ENCODE results near the gene RHOC.

Gene RHOC

DNA sequence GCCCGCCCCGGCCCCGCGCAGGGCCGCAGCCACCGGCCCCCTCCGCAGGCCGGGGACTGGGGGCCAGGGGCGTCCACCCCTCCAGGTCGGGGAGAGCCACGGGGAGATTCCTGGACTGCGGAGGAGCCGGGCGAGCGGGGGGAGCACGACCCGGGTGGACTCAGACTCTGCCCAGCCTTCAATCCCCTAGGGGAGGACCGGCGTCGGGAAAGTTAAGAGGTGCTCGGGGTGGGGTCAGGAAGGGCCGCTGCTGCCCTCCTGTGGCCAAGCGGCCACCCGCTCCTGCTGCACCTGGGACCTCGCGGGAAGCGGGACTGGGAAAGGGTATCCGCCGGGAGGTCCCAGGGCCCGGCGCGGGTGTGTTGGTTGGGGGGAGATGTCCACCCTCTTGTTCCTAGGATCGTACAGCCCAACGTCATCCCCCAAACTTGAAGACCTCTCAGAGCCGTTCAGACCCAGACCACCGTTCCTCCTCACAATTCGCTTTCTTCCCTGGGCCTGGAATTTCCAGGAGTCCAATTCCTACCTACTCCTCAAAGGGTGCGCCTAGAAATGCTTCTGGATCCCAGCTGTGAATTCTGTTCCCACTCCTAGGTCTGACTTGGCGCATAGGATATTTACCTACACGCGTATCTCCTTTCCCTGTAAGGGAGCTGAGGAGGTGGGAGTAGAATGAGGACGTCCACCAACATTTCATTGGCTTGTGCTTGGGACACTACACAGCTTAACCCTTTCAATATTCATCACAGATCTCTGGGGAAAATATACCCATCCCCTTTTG, 484 bp upstream of the RHOC start:
- H3K36me3 ChIP-seq: no peaks in the 10 kb centered on the region
- H3K9me3 ChIP-seq: no peaks in the 10 kb centered on the region
- TF ChIP-seq, protein P1, sequence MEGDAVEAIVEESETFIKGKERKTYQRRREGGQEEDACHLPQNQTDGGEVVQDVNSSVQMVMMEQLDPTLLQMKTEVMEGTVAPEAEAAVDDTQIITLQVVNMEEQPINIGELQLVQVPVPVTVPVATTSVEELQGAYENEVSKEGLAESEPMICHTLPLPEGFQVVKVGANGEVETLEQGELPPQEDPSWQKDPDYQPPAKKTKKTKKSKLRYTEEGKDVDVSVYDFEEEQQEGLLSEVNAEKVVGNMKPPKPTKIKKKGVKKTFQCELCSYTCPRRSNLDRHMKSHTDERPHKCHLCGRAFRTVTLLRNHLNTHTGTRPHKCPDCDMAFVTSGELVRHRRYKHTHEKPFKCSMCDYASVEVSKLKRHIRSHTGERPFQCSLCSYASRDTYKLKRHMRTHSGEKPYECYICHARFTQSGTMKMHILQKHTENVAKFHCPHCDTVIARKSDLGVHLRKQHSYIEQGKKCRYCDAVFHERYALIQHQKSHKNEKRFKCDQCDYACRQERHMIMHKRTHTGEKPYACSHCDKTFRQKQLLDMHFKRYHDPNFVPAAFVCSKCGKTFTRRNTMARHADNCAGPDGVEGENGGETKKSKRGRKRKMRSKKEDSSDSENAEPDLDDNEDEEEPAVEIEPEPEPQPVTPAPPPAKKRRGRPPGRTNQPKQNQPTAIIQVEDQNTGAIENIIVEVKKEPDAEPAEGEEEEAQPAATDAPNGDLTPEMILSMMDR (IDR thresholded peaks at IDR 0.05): peak; percentile 77
- peak overlapping the region; percentile 59 to 63 for H3K4me3 ChIP-seq (ENCODE audit: low read depth in 1 of 2, low read length in 1 of 2)
- H3K27ac ChIP-seq: no peak overlapping the region
- peaks cover 100% of the 10 kb centered on the region for H3K27me3 ChIP-seq
- peaks cover 4 to 9% of the 10 kb centered on the region in 2 experiments for H3K4me1 ChIP-seq (ENCODE audit: control insufficient read depth in 1 of 2, insufficient read depth in 1 of 2, low read depth in 1 of 2, low read length in 1 of 2)

- Histone ChIP-seq H3K27ac (no peak overlapping the region), H3K27me3 (peaks cover 81% of the 10 kb centered on the region), H3K4me3 (ENCODE audit: low read depth in 1 of 2, low read length in 1 of 2) (no peak overlapping the region), H3K9me3 (no peaks in the 10 kb centered on the region), H3K4me1 (ENCODE audit: control insufficient read depth in 1 of 2, insufficient read depth in 1 of 2, low read depth in 1 of 2, low read length in 1 of 2) (peaks cover 4 to 9% of the 10 kb centered on the region in 2 experiments), H3K36me3 (no peaks in the 10 kb centered on the region)
- TF ChIP-seq, protein P1 (IDR thresholded peaks at IDR 0.05): no peak
These were observed 1.8 kb downstream of the RHOC start for GRCh38 chr1:112704934-112705627.

GRCh38 chr1:112704391-112704933, 2.5 kb downstream of the RHOC start:
- H3K4me3 ChIP-seq (ENCODE audit: low read depth in 1 of 2, low read length in 1 of 2): no peak overlapping the region
- peaks cover 4 to 9% of the 10 kb centered on the region in 2 experiments for H3K4me1 ChIP-seq (ENCODE audit: control insufficient read depth in 1 of 2, insufficient read depth in 1 of 2, low read depth in 1 of 2, low read length in 1 of 2)
- H3K36me3 ChIP-seq: no peaks in the 10 kb centered on the region
- H3K27me3 ChIP-seq: peaks cover 75% of the 10 kb centered on the region
- TF ChIP-seq, protein P1 (IDR thresholded peaks at IDR 0.05): no peak
- no peaks in the 10 kb centered on the region for H3K9me3 ChIP-seq
- H3K27ac ChIP-seq: no peak overlapping the region

- peaks cover 4 to 9% of the 10 kb centered on the region in 2 experiments for H3K4me1 ChIP-seq (ENCODE audit: control insufficient read depth in 1 of 2, insufficient read depth in 1 of 2, low read depth in 1 of 2, low read length in 1 of 2)
- H3K27ac ChIP-seq: no peak overlapping the region
- TF ChIP-seq, protein P1 (IDR thresholded peaks at IDR 0.05): no peak
- H3K27me3 ChIP-seq: peaks cover 67% of the 10 kb centered on the region
- H3K9me3 ChIP-seq: no peaks in the 10 kb centered on the region
- H3K36me3 ChIP-seq: no peaks in the 10 kb centered on the region
- no peak overlapping the region for H3K4me3 ChIP-seq (ENCODE audit: low read depth in 1 of 2, low read length in 1 of 2)
These were observed 3.2 kb downstream of the RHOC start for GRCh38 chr1:112703706-112704105.

DNA sequence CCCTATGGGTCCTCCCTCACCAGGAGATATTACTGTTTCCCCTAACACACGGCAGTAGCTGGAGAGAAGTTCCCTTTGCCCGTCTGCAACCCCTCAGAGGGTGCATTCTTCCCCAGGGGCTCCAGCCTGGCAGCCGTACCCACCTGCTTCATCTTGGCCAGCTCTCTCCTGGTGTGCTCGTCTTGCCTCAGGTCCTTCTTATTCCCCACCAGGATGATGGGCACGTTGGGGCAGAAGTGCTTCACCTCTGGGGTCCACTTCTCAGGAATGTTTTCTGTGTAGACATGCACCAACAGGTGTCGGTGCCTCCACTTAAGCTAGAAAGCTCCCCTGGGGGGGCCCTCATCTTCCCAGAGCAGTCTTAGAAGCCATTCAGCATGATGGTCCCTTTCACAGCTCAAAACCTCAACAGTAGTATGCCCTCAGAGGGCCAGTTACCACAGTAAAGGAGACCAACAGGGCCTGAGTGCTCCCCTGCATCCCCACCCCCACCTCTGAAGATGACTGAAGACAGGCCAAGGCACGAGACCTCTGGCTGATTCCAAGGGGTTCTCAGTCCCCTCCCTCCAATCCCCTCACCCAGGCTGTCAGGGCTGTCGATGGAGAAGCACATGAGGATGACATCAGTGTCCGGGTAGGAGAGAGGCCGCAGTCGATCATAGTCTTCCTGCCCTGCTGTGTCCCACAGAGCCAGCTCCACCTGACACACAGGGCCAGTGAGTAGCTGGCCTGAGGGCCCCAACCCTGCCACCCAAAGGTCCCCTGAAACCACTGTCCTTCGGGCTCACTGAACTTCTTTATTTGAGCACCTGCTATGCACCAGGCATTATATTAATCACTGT, 4.3 kb downstream of the RHOC start:
- Histone ChIP-seq H3K9me3 (no peaks in the 10 kb centered on the region), H3K27me3 (peaks cover 57% of the 10 kb centered on the region), H3K4me3 (ENCODE audit: low read depth in 1 of 2, low read length in 1 of 2) (no peak overlapping the region), H3K36me3 (no peaks in the 10 kb centered on the region), H3K27ac (no peak overlapping the region), H3K4me1 (ENCODE audit: control insufficient read depth in 1 of 2, insufficient read depth in 1 of 2, low read depth in 1 of 2, low read length in 1 of 2) (peaks cover 4 to 9% of the 10 kb centered on the region in 2 experiments)
- TF ChIP-seq, protein P1 (IDR thresholded peaks at IDR 0.05): no peak
